ENCODE measurements around the gene SUMO1.

SUMO1 gene

DNA sequence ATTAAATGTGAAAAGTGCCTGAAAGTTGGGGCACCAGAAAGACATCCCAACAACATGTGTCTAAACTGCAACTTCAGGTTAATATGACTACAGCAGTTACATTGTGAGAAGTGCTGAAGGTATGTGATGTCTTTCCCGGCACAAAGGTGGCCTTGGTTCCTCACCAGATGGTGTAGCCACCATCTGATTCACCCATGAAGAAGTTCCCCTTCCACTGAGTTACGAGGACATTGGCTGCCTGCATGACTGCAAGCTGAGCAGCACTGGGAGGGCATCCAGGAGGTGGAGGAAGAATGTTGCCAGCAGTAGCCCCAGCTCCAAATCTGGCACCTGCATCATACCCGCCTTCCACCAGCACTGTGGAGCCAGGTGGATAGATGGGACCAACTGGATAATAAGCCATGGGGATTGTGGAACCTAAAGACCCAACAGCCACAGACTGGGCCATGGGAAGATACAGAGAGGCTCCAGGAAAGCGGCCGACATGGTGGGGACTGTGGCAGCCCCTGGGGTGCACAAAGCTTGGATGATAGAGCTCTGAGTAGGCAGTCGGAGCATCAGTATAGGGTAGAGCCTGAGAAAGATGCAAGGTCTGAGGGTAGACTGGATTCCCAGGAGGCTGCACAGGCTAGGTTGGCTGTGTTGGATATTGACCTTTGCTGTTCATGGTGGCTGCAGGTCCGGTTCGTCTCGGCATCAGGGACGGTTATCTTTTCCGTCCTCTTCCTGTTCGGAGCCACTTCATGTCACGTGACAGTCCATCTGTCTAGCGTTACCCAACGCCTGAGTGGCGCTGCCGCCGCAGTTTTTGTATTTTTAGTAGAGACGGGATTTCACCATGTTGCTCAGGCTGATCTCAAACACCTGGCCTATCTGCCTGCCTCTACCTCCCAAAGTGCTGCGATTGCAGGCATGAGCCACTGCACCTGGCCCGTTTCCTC lies 36.9 kb downstream of the SUMO1 start:
- no peak for DNase-seq (ENCODE audit: low read depth in 2 of 3, low spot score in 2 of 3)

DNA sequence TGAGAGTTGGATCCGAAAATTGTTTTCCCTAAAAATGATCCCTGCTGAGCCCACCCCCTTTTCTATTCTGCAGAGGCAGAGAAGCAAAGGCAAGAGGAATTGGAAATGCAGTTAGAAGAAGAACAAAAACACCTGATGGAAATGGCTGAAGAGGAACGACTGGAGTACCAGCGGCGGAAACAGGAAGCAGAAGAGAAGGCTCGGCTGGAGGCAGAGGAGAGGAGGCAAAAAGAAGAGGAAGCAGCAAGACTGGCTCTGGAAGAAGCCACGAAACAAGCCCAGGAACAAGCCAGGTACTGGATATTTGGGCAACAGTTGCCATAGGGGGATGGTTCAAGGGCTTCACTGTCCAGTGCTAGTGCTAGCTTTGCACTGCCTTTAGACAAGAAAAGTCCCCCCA lies 41.7 kb downstream of the SUMO1 start:
- DNase-seq (ENCODE audit: low read depth in 2 of 3, low spot score in 2 of 3) = no peak

DNA sequence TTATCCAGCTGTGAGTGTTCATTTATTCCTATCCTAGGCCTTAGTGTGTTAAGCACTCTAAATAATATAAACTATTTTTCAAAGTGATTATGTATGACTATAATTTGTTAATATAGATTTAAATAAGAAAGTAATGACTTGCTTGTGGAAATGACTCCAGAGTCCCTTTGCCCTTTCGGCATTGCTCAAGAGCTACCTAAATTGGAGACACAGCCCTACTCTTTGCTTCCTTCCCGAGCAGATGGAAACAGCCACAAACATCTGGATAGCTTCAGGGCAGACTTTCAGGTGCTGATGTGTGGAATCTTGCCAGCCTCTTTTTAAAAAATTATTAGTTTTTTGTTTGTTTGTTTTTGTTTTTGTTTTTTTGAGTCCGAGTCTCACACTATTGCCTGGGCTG lies 44.0 kb downstream of the SUMO1 start:
- DNase-seq (ENCODE audit: low read depth in 2 of 3, low spot score in 2 of 3) = no peak

DNA sequence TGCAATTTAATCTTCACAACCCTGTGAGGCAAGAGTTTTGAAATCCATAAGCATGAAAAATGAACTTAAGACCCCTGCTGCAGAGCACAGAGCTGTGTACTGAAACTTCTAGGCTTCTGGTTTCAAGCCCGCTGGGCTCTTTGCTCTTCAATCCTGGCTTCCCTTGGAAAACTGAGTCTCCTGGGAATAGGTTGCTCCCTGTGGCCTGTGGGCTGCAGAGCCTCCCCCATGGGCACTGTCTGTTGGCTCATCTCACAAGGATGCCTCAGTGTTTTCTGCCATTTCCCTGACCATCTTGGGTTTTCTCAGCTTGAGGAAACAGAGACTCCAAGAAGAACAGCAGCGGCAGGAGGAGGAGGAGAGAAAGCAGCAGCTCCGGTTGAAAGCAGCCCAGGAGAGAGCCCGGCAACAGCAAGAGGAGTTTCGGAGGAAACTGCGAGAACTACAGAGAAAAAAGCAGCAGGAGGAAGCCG lies 44.5 kb downstream of the SUMO1 start:
- DNase-seq (ENCODE audit: low read depth in 2 of 3, low spot score in 2 of 3) = no peak

DNA sequence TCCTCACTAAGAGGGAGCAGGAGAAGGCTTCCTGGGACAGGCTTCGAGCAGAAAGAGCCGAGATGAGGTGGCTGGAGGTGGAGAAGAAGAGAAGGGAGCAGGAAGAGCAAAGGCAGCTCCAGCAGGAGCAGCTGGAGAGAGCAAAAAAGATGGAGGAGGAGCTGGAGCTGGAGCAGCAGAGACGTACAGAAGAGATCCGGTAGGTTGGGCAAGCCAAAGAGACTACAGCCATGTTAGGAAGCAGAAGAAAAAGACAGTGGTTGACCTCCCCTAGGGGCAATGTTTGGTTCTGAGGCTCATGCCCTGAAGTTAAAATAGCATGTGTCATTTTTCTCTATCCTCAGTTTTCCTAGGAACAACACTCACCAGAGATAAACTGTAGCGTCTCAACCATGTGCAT lies 45.1 kb downstream of the SUMO1 start:
- DNase-seq (ENCODE audit: low read depth in 2 of 3, low spot score in 2 of 3) = no peak

DNA sequence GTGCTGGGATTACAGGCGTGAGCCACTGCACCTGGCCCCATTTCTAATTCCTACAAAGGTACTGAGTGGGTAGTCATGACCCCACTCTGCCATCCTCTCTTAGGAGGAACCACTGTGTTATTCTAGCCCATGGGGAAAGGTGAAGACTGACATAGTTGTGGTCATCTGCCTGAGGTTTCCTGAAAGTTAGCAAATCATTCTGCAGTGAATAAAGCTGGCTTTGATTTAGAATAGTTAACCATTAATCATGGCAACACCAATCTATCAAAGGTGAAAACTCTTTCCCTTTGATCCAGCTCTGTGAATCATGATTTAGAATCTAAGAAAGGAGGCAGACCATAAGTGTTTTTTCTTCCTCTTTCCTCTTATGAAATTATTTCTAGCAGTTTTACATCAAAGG lies 50.8 kb downstream of the SUMO1 start:
- no peak for DNase-seq (ENCODE audit: low read depth in 2 of 3, low spot score in 2 of 3)

DNA sequence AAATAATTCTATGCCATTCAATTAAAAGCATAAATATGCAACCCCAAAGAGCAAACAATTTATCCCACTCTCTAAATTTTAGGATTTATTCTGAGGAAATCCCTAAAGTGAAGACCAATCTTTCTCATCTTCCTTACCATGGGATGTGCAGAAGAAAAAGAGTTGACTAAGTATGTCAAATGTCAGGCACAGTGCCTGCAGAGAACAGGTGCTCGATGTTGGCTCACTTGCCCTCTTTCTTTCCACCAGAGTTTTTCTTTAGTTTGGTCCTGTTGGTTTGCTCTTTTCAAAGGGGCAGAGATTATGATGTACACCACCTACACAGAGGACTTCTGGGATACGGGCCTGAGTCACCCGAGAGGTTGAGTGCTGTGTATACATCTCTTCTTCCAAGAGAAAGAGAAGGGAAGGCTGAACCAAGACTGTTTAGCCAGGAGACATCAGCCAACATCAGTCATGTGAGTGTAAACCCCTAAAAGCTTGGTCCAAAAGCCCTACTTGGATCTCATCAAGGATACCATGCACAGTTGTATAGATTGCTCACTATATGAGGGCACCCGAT lies 51.7 kb downstream of the SUMO1 start:
- no peak for DNase-seq (ENCODE audit: low read depth in 2 of 3, low spot score in 2 of 3)

DNA sequence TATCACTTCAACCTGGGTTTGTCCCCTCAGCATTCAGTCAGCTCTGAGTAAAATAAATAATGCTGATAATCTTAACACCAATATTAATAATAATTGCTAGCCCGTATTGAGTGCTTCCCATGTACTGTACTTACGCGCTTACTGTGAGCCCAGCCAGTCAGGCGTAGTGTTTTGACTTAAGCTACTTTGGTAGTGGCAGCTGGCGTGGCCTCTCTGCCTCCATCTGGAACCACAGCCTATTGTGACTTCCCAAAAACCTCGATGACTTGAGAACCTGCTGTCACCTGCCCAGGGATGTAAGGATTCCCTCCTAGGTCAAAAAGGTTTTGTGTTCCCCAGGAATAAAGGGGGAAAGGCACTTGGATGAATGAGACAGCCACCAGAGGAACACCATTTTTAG lies 53.2 kb downstream of the SUMO1 start:
- no peak for DNase-seq (ENCODE audit: low read depth in 2 of 3, low spot score in 2 of 3)

DNA sequence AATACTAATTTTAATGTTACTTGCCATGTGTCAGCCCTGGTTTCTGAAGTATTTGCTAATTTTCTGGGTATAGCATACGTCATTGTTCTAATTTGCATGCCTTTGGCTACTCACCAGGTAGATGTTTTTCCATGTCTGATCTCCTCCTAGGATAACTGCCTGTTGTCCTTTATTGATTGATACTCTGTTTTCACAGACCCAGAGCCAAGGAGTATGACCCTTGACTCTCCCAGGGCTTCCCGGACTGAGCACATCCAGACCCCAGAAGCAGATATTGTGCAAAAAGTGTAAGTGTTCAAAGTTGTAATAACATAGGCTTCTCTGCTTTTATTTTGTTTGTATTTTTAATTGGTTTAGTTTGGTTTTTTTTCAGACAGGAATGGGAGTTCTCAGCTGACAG lies 53.8 kb downstream of the SUMO1 start:
- DNase-seq (ENCODE audit: low read depth in 2 of 3, low spot score in 2 of 3) = no peak

DNA sequence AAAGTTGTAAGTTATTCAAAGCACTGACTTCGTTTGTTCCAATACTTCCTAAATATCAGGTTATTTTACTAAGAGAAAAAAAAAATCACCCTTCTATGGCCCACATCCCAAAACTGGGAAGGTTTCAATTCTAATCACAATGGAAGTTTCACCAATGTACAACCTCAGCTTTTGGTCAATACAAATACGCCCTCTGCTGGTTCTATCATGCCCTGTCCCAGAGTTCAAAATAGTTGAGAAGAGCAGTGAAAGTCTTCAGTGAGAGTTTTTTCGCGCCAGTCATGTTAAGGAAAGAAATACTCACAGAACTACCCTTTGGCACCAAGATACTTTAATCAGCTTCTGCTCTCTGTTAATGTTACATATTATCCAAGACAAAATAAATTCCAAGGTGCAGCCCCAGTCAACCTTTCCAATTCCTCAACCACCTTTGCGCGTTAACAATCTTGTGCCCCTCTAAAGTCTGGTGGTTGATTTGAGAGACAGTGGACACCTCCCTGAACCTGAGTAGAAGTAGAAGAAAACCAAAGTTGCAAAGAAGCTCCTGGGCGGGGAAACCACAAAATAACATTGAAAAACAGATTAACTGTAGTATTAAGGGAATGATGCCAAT lies 59.9 kb downstream of the SUMO1 start:
- DNase-seq (ENCODE audit: low read depth in 2 of 3, low spot score in 2 of 3) = no peak

DNA sequence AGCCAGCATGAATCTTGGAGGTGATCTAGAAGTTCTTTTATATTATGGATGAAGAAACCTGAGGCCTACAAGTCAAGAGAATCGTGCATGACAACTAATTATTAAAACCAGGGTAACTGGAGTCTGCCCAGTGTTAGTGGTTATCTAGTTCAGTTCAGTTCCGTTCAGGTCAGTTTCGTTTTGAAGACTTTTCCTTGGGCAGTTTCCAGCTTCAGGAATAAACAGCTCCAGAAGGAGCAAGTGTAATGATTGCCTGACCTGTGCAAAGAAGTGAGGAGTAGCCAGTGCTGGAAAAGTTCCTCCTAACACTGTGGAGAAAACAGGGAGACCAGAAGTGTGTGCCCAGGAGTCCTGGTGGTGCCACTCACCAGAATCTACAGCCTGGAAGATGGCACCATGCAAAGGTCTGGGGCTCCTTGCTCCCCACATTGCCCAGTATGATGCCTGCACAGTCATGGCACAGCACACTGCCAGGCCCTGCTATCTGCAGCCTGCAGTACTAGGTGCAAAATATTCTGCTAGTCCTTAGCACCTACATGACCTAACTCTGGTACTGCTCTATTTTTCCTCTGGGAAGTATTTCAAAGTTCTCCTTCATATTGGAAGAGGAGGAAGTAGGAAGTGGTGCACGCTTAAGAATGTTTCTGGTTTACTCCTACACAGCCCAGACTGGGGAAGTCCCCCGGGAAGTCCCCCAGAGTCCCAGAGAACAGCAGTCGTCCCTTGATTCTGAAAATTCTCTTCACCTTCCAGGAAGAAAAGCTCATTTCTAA lies 65.8 kb downstream of the SUMO1 start:
- DNase-seq (ENCODE audit: low read depth in 2 of 3, low spot score in 2 of 3) = peak in 1 of 3 experiments; percentile 27

DNA sequence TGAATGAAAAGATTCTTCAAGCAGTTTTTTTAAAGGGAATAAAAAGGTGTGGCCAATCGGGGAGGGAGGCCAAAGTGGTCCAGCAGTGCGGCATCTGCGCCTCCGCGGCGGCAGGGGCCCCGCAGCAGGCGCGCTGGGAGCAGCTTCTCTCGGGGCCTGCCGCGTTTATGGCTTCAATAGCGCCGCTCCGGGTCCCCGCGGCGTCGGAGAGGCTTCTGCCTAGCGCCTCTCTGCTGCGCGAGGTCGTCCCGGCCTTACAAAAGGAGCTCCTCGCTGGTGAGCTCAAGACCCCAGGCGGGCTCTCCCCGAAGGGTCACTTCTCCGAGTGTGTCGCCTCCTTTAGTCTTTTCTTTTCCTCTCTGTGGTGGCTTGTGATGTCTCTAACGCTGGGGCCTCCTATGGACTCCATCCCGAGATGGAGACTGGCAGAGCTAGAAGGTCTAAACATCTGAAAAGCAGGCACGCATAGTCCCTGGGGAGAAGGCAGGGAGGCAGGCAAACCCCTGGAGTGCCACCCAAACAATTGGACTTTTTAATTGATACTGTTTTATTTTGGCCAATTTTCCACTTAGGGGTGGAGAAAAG lies 67.1 kb downstream of the SUMO1 start:
- DNase-seq (ENCODE audit: low read depth in 2 of 3, low spot score in 2 of 3) = no peak

DNA sequence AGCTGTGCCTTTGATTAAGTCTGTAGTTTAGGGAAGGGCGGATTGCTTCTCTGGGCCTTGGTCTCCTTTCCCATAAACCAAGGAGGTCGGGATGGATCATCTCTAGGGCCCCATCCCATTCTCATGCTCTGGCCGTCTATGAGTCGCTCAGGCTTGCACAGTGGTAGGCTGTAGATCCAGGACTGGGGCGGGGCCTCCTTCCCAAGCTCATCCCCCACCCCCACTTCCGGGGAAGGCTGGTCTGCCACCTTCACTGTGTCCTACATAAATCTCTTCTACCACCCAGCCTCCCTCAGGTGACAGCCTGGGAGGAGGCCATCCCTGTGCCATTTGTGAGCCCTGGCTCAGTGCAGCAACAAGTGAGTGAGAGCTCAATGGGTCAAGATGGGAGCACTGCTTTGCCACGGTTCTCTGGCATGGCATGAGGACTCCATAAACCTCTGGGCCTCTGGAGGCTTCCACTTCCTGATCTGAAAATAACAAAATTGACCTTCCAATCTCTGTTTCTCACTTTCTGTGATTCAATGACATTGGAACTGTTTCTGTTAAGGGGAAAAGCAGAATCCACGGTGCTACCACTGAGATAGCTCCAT lies 68.5 kb downstream of the SUMO1 start:
- no peak for DNase-seq (ENCODE audit: low read depth in 2 of 3, low spot score in 2 of 3)

DNA sequence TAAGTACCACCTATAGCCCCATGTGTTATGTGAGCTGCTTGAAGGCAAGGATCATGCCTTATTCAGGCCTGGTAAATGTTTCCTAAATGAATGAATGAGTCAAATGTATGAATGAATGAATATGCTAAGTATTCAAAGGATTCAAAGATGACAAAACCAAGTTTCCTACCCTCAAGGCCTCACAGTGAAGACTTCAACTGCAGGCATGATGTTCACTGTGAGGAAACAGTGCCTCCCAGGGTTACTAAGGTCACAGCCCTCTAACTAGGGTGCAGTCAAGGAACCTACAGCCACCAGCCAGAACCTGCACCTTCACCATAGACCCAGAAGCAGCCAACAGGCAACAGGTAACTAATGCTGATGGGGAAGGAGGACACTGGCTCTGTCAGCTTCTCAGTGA lies 69.3 kb downstream of the SUMO1 start:
- no peak for DNase-seq (ENCODE audit: low read depth in 2 of 3, low spot score in 2 of 3)

DNA sequence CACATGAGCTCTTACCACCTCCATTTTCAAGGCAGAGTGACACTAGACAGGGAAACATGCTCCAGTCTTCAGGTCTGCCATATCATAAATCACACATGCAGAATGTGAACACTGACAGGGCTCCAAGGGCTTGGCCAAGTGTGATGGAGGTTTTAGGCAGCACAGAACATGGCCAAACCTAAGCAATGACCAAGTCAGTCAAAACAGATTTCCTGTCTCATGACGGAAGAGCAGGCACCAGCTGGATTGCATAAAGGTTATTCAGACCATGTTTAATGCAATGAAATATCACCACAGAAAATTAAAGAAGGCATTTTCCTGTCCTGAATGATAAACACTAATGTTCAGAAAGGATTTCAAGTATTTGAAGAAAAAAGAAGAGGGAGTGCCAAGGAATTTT lies 72.5 kb downstream of the SUMO1 start:
- DNase-seq (ENCODE audit: low read depth in 2 of 3, low spot score in 2 of 3) = no peak

DNA sequence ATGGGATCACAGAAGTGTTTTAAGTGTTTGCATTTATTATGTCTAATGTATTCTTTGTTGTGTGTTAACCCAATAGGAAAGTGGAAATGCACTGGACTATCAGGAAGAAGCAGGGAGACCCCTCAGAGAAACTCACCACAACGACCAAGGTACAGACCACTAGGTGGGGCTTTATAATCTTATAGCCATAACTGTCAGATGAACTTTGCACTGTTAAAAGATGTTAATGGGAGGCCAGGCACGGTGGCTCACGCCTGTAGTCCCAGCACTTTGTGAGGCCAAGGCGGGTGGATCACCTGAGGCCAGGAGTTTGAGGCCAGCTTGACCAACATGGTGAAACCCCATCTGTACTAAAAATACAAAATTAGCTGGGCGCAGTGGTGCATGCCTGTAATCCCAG lies 73.2 kb downstream of the SUMO1 start:
- DNase-seq (ENCODE audit: low read depth in 2 of 3, low spot score in 2 of 3) = no peak

DNA sequence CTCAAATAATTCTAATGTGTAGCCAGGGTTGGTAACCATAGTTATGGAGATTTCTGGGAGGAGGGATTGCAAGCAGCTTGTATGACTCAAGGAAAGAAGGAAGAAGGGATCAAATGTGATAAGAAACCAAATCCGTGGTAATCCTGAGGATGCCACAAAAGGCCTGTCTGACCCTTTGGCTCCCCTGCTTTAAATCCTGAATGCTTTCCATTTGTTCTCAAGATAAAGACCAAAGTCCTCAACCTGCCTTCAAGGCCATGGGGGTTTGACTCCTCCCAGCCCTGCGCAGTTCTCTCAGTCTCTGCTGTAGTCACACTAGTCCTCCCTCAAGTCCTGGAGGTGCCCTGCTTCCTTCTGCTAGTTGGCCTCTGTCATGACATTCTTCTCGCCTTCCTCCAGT lies 74.0 kb downstream of the SUMO1 start:
- no peak for DNase-seq (ENCODE audit: low read depth in 2 of 3, low spot score in 2 of 3)

DNA sequence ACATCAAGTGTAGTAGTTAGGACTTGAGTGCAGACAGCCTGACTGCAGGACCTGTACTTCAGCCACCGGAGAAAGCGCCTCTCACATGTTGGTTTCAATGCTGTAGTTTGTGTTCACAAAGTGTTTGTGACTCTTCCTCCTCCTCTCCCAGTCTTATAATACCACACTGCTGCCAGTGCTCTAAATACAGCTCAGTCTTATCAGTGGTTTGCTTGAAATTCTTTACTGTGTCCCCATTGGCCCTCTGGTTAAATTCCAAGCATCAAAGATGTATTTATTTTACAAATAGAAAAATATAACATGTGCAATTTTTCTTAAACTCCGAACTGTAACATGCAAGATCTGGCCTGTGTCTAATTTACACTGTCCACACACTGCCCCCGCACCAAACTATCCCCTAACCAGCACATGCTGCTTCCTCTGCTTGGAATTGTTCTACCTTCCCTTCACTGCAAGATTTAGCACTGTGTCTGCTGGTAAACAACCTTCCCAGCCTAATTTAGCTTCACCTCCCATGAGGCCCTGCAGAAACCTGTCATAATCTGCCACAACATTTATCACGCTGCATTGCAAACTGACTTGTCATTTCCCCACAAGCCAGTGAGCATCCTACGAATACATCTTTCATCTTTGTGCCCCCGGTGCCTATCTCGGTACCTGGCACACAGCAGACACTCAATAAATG lies 77.1 kb downstream of the SUMO1 start:
- DNase-seq (ENCODE audit: low read depth in 2 of 3, low spot score in 2 of 3) = no peak

DNA sequence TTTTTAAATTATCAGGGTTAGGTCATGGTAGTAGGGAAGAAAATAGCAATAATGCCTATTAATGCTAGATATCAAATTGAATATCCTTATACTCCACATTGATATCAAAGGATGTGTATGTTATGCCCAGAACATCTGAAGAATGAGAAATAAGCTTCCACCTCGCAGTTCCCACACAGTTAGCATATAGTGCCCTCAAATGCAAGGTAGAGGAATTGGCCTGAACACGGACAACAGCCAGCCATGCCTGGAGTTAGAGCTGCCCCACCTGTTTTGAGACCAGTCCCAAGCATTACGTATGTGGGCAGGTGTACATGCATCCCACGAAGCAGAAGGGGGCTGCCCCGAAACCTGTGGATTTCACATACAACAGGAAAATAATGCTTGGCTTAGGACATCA lies 79.6 kb downstream of the SUMO1 start:
- DNase-seq (ENCODE audit: low read depth in 2 of 3, low spot score in 2 of 3) = no peak

Data from activated CD8-positive, alpha-beta memory T cell treated with anti-CD3 and anti-CD28 coated beads for 48 hours (primary cell).